ENCODE data around the gene C2CD2L. TPM values are rescaled to one million over a fixed set of nuclear protein-coding genes. Genes with fewer than 3 reads are reported as not detected.

Gene C2CD2L
- polyA plus RNA-seq, 1 of the 3 experiments (the other 2 are of a cell fraction): 8.6 TPM

DNA sequence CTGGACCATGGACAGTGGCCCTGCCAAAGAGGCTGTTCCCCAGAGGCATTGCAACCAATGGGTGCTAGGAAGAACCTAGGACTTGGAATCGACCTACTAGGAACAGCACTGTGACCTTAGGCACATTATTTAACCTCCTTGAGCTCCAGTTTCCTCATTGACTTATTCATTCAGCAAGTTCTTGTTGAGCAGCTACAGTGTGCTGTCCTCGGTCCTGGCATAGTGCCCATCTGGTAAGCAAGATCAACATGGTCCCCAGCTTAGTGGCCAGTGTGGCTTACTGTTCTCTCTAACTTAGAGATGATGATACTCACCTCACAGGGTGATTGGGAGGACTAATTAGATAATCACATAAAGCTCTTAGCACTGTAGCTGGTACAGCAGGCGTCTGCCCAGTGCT is 49.9 kb downstream of the C2CD2L start:
- no peaks in the 10 kb centered on the region for H3K79me2 ChIP-seq (ENCODE audit: insufficient read depth)
- H3K9me3 ChIP-seq: no peaks in the 10 kb centered on the region
- TF ChIP-seq MXI1 (IDR thresholded peaks at IDR 0.05; ENCODE audit: low read depth, low read length): no peak
- no peak for TF ChIP-seq FOSL2 (IDR thresholded peaks at IDR 0.05; ENCODE audit: borderline replicate concordance, low read depth)
- H3K9ac ChIP-seq: no peak overlapping the region
- WGBS (ENCODE audit: low lambda C conversion rate): 64% methylated on average over 2 of the region's 3 CpGs
- ChIA-PET CTCF (interaction anchor here (0.6 to 8.9 kb wide), 10 partner anchors 8 to 318 kb away, joined by 3 to 48 read pairs (median 4); partner anchors contain the start of genes ABCG4, CBL and NLRX1), POLR2A (no interaction called here)
- H3K27me3 ChIP-seq (ENCODE audit: insufficient read depth): no peaks in the 10 kb centered on the region
- no peak overlapping the region for H3K4me3 ChIP-seq (ENCODE audit: low read depth in 2 of 2, low read length in 1 of 2)
- H3K9me2 ChIP-seq: no peaks in the 10 kb centered on the region
- no peaks in the 10 kb centered on the region for H3K36me3 ChIP-seq (replicated peaks in 1 of 2; ENCODE audit: control insufficient read depth in 1 of 2, insufficient read depth in 2 of 2, low read length in 1 of 2)
- no peaks in the 10 kb centered on the region for H3F3A ChIP-seq (replicated peaks; ENCODE audit: insufficient read depth)
- DNase-seq: peak; percentile 30
- no peak overlapping the region for H3K27ac ChIP-seq (ENCODE audit: low read depth in 2 of 2, low read length in 1 of 2)
- no peak overlapping the region for H2AFZ ChIP-seq (ENCODE audit: low read depth)
- H3K4me1 ChIP-seq (ENCODE audit: control insufficient read depth in 1 of 2, insufficient read depth in 2 of 2, low read depth in 1 of 2, low read length in 1 of 2): peaks cover 0 to 5% of the 10 kb centered on the region in 2 experiments; a peak in 1 of 4 replicates
- no peak overlapping the region for H3K4me2 ChIP-seq
- H4K20me1 ChIP-seq (ENCODE audit: insufficient read depth): no peaks in the 10 kb centered on the region

DNA sequence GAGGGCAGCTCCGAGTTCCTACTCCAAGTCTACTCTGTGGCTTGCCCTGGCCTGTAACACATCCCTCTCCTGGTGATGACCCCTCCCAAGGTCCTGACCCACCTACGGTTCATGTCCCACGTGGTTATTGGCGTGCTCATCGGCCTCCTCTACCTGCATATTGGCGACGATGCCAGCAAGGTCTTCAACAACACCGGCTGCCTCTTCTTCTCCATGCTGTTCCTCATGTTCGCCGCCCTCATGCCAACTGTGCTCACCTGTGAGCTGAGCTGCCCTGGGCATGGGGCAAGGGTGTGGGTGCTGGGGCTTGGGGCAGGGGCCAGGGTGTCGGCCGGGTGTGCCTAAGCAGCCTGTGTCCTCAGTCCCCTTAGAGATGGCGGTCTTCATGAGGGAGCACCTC is 51.3 kb downstream of the C2CD2L start:
- ChIA-PET CTCF (interaction anchor here (1.2 to 8.9 kb wide), 4 partner anchors 10 to 48 kb away, joined by 3 to 48 read pairs (median 6); partner anchors contain the start of genes ABCG4 and CBL), POLR2A (no interaction called here)
- Histone ChIP-seq H3K27ac (ENCODE audit: low read depth in 2 of 2, low read length in 1 of 2) (no peak overlapping the region), H3K9ac (no peak overlapping the region), H3K4me2 (no peak overlapping the region), H3K4me3 (ENCODE audit: low read depth in 2 of 2, low read length in 1 of 2) (no peak overlapping the region), H3K4me1 (ENCODE audit: control insufficient read depth in 1 of 2, insufficient read depth in 2 of 2, low read depth in 1 of 2, low read length in 1 of 2) (peaks cover 0 to 7% of the 10 kb centered on the region in 2 experiments; a peak in 1 of 4 replicates), H3K9me2 (no peaks in the 10 kb centered on the region), H3K79me2 (ENCODE audit: insufficient read depth) (no peaks in the 10 kb centered on the region), H3K27me3 (ENCODE audit: insufficient read depth) (no peaks in the 10 kb centered on the region), H2AFZ (ENCODE audit: low read depth) (no peak overlapping the region), H3K9me3 (no peaks in the 10 kb centered on the region), H3F3A (replicated peaks; ENCODE audit: insufficient read depth) (no peaks in the 10 kb centered on the region), H4K20me1 (ENCODE audit: insufficient read depth) (no peaks in the 10 kb centered on the region), H3K36me3 (replicated peaks in 1 of 2; ENCODE audit: control insufficient read depth in 1 of 2, insufficient read depth in 2 of 2, low read length in 1 of 2) (no peaks in the 10 kb centered on the region)
- no peak for DNase-seq
- 91% methylated on average over 13 of the region's 13 CpGs for WGBS (ENCODE audit: low lambda C conversion rate)
- TF ChIP-seq, protein P1, sequence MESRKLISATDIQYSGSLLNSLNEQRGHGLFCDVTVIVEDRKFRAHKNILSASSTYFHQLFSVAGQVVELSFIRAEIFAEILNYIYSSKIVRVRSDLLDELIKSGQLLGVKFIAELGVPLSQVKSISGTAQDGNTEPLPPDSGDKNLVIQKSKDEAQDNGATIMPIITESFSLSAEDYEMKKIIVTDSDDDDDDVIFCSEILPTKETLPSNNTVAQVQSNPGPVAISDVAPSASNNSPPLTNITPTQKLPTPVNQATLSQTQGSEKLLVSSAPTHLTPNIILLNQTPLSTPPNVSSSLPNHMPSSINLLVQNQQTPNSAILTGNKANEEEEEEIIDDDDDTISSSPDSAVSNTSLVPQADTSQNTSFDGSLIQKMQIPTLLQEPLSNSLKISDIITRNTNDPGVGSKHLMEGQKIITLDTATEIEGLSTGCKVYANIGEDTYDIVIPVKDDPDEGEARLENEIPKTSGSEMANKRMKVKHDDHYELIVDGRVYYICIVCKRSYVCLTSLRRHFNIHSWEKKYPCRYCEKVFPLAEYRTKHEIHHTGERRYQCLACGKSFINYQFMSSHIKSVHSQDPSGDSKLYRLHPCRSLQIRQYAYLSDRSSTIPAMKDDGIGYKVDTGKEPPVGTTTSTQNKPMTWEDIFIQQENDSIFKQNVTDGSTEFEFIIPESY (IDR thresholded peaks at IDR 0.05; ENCODE audit: borderline replicate concordance, low read depth): no peak
- TF ChIP-seq RCOR1 (IDR thresholded peaks at IDR 0.05; ENCODE audit: low read length): no peak
- no peak for TF ChIP-seq RXRA (IDR thresholded peaks at IDR 0.05; ENCODE audit: borderline replicate concordance, low read depth)
- no peak for TF ChIP-seq NRF1 (IDR thresholded peaks at IDR 0.05; ENCODE audit: low read depth, low read length)
- no peak for TF ChIP-seq GABPA (IDR thresholded peaks at IDR 0.05; ENCODE audit: low read depth)
- TF ChIP-seq MEF2A (IDR thresholded peaks at IDR 0.05; ENCODE audit: borderline replicate concordance, low read depth): no peak
- no peak for TF ChIP-seq MXI1 (IDR thresholded peaks at IDR 0.05; ENCODE audit: low read depth, low read length)
- TF ChIP-seq, protein P2, sequence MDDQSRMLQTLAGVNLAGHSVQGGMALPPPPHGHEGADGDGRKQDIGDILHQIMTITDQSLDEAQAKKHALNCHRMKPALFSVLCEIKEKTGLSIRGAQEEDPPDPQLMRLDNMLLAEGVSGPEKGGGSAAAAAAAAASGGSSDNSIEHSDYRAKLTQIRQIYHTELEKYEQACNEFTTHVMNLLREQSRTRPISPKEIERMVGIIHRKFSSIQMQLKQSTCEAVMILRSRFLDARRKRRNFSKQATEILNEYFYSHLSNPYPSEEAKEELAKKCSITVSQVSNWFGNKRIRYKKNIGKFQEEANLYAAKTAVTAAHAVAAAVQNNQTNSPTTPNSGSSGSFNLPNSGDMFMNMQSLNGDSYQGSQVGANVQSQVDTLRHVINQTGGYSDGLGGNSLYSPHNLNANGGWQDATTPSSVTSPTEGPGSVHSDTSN (IDR thresholded peaks at IDR 0.05): no peak
- TF ChIP-seq, protein P3, sequence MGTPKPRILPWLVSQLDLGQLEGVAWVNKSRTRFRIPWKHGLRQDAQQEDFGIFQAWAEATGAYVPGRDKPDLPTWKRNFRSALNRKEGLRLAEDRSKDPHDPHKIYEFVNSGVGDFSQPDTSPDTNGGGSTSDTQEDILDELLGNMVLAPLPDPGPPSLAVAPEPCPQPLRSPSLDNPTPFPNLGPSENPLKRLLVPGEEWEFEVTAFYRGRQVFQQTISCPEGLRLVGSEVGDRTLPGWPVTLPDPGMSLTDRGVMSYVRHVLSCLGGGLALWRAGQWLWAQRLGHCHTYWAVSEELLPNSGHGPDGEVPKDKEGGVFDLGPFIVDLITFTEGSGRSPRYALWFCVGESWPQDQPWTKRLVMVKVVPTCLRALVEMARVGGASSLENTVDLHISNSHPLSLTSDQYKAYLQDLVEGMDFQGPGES (IDR thresholded peaks at IDR 0.05; ENCODE audit: low read depth, low read length): no peak
- TF ChIP-seq, protein P4, sequence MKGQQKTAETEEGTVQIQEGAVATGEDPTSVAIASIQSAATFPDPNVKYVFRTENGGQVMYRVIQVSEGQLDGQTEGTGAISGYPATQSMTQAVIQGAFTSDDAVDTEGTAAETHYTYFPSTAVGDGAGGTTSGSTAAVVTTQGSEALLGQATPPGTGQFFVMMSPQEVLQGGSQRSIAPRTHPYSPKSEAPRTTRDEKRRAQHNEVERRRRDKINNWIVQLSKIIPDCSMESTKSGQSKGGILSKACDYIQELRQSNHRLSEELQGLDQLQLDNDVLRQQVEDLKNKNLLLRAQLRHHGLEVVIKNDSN (IDR thresholded peaks at IDR 0.05; ENCODE audit: borderline replicate concordance, low read depth): no peak
- no peak for TF ChIP-seq TEAD4 (IDR thresholded peaks at IDR 0.05; ENCODE audit: borderline replicate concordance, insufficient read depth)
- no peak for TF ChIP-seq FOXJ3 (CRISPR knock-in tag; IDR thresholded peaks at IDR 0.05)
- no peak for TF ChIP-seq EZH2phosphoT487 (IDR thresholded peaks at IDR 0.05; ENCODE audit: borderline replicate concordance, low read depth)
- no peak for TF ChIP-seq EP300 (IDR thresholded peaks at IDR 0.05; ENCODE audit: borderline replicate concordance in 1 of 2, low read depth in 1 of 2, low read length in 1 of 2)
- no peak for TF ChIP-seq POLR2AphosphoS5 (IDR thresholded peaks at IDR 0.05; ENCODE audit: low read depth, low read length)
- no peak for TF ChIP-seq SMC3 (IDR thresholded peaks at IDR 0.05; ENCODE audit: low read depth, low read length)
- TF ChIP-seq JUND (IDR thresholded peaks at IDR 0.05): no peak
- no peak for TF ChIP-seq FOSL2 (IDR thresholded peaks at IDR 0.05; ENCODE audit: borderline replicate concordance, low read depth)
- no peak for TF ChIP-seq RAD21 (IDR thresholded peaks at IDR 0.05; ENCODE audit: low read length)

Data from SK-N-SH (cell line).